Osteoblast (primary cell): Measurements from ENCODE around the gene RAD21L1. TPM values are rescaled to one million over a fixed set of nuclear protein-coding genes. Genes with fewer than 3 reads are reported as not detected.

Experiments
- DNase-seq: peaks from one replicate; pipeline ENCODE4 v3.0.0; 2011; ENCODE audit warnings: low spot score, mixed read lengths; ENCODE audit not compliant: insufficient read length; ENCODE audit errors: missing footprints
- H2AFZ ChIP-seq: 2 replicates; pipeline ENCODE4 v1.6.0; 2011; ENCODE audit warnings: mild to moderate bottlenecking, low read length
- H3K27ac ChIP-seq: 2 replicates; pipeline ENCODE4 v1.5.1; 2011; ENCODE audit warnings: mild to moderate bottlenecking, low read depth, low read length, moderate library complexity
- H3K27me3 ChIP-seq: 2 replicates; pipeline ENCODE4 v1.6.0; 2012; ENCODE audit warnings: mild to moderate bottlenecking, control low read depth, inconsistent platforms, low read length, moderate library complexity; ENCODE audit not compliant: insufficient read depth
- H3K36me3 ChIP-seq: 2 replicates; pipeline ENCODE4 v1.5.1; 2011; ENCODE audit warnings: mild to moderate bottlenecking, low read length, control low read depth, moderate library complexity; ENCODE audit not compliant: insufficient read depth
- H3K4me1 ChIP-seq: 2 replicates; pipeline ENCODE4 v1.5.1; 2011; ENCODE audit warnings: mild to moderate bottlenecking, low read length, control low read depth, moderate library complexity; ENCODE audit not compliant: insufficient read depth
- H3K4me2 ChIP-seq: 2 replicates; pipeline ENCODE4 v1.6.0; 2011; ENCODE audit warnings: mild to moderate bottlenecking, low read length; ENCODE audit not compliant: insufficient read depth
- H3K4me3 ChIP-seq: fragments of 200-600 bp; sonication (generic); 3 replicates; pipeline ENCODE4 v1.5.1; 2012; ENCODE audit warnings: mild to moderate bottlenecking, low read length, inconsistent platforms; ENCODE audit not compliant: insufficient read depth
- H3K79me2 ChIP-seq: 2 replicates; pipeline ENCODE4 v1.6.0; 2012; ENCODE audit warnings: mild to moderate bottlenecking, low read length, control low read depth, inconsistent platforms; ENCODE audit not compliant: insufficient read depth
- H3K9me3 ChIP-seq: 2 replicates; pipeline ENCODE4 v1.5.1; 2011; ENCODE audit warnings: low read depth, low read length, control low read depth
- H4K20me1 ChIP-seq: 2 replicates; pipeline ENCODE4 v1.6.0; 2012; ENCODE audit warnings: mild to moderate bottlenecking, low read length, control low read depth; ENCODE audit not compliant: insufficient read depth
- CTCF ChIP-seq: IDR thresholded peaks from 2 replicates; pipeline ENCODE4 v1.5.1; 2011; ENCODE audit warnings: mild to moderate bottlenecking, low read depth, low read length, moderate library complexity; ENCODE audit errors: extremely low read depth
- total RNA-seq: library from RNA; depleted of rRNA; stranded (reverse); fragments of >200 nt; gene quantifications from 2 replicates; pipeline ENCODE4 v1.2.3, GENCODE V29; 2012

Gene RAD21L1
- total RNA-seq, 1 donor: not detected

- DNase-seq: no peak
- H3K4me2 ChIP-seq: no peak overlapping the region
- no peaks in the 10 kb centered on the region for H3K9me3 ChIP-seq
- no peaks in the 10 kb centered on the region for H3K79me2 ChIP-seq
- no peak overlapping the region for H3K27ac ChIP-seq
- no peak overlapping the region for H3K4me3 ChIP-seq
- H3K27me3 ChIP-seq: peaks cover 33% of the 10 kb centered on the region
- no peak overlapping the region for H2AFZ ChIP-seq
- TF ChIP-seq CTCF: no peak
- H3K4me1 ChIP-seq: no peaks in the 10 kb centered on the region
- H3K36me3 ChIP-seq: no peaks in the 10 kb centered on the region
- no peaks in the 10 kb centered on the region for H4K20me1 ChIP-seq
These were observed 34.5 kb upstream of the RAD21L1 start for GRCh38 chr20:1191299-1191698.

- peaks cover 24% of the 10 kb centered on the region for H3K27me3 ChIP-seq
- H3K36me3 ChIP-seq: no peaks in the 10 kb centered on the region
- no peak for TF ChIP-seq CTCF
These were observed 30.6 kb upstream of the RAD21L1 start for GRCh38 chr20:1195226-1195625.

GRCh38 chr20:1196634-1197033 lies 29.2 kb upstream of the RAD21L1 start:
- H3K4me1 ChIP-seq: no peaks in the 10 kb centered on the region
- H3K27ac ChIP-seq: no peak overlapping the region
- H3K79me2 ChIP-seq: no peaks in the 10 kb centered on the region
- H3K36me3 ChIP-seq: no peaks in the 10 kb centered on the region
- TF ChIP-seq CTCF: no peak
- H3K9me3 ChIP-seq: no peaks in the 10 kb centered on the region
- no peak overlapping the region for H2AFZ ChIP-seq
- peaks cover 19% of the 10 kb centered on the region for H3K27me3 ChIP-seq
- DNase-seq: no peak
- no peaks in the 10 kb centered on the region for H4K20me1 ChIP-seq
- H3K4me3 ChIP-seq: no peak overlapping the region
- no peak overlapping the region for H3K4me2 ChIP-seq

More at GRCh38 chr20:1195226-1195625, 30.6 kb upstream of the RAD21L1 start:
- Histone ChIP-seq H4K20me1 (no peaks in the 10 kb centered on the region), H2AFZ (no peak overlapping the region), H3K79me2 (no peaks in the 10 kb centered on the region), H3K4me2 (no peak overlapping the region), H3K4me3 (no peak overlapping the region), H3K4me1 (no peaks in the 10 kb centered on the region), H3K9me3 (no peaks in the 10 kb centered on the region), H3K27ac (no peak overlapping the region)
- no peak for DNase-seq

GRCh38 chr20:1197801-1198200 lies 28.0 kb upstream of the RAD21L1 start:
- Histone ChIP-seq H3K4me2 (no peak overlapping the region), H2AFZ (no peak overlapping the region), H3K27me3 (peaks cover 19% of the 10 kb centered on the region), H3K36me3 (no peaks in the 10 kb centered on the region), H3K27ac (no peak overlapping the region), H3K79me2 (no peaks in the 10 kb centered on the region), H3K4me3 (no peak overlapping the region), H3K4me1 (no peaks in the 10 kb centered on the region), H3K9me3 (no peaks in the 10 kb centered on the region), H4K20me1 (no peaks in the 10 kb centered on the region)
- no peak for TF ChIP-seq CTCF
- DNase-seq: no peak
